Neuronal stem cell (in vitro differentiated cells): ENCODE measurements around the gene MTUS2.

Experiments used
- DNase-seq: peaks from one replicate; pipeline ENCODE4 v3.0.0-alpha.2; 2013; ENCODE audit warnings: low spot score
- H2AFZ ChIP-seq: one replicate; pipeline ENCODE4 v1.6.1; 2013; ENCODE audit warnings: mild to moderate bottlenecking, low read length, inconsistent platforms
- H2AK5ac ChIP-seq: 2 replicates; pipeline ENCODE4 v1.6.1; 2013; ENCODE audit warnings: low read depth, mild to moderate bottlenecking, inconsistent platforms, low read length, moderate library complexity, mixed read lengths
- H2BK120ac ChIP-seq: 2 replicates; pipeline ENCODE4 v1.6.1; 2013; ENCODE audit warnings: low read depth, mild to moderate bottlenecking, inconsistent platforms, low read length, moderate library complexity, mixed read lengths
- H2BK12ac ChIP-seq: one replicate; pipeline ENCODE4 v1.6.1; 2013; ENCODE audit warnings: low read length, inconsistent platforms
- H2BK15ac ChIP-seq: 2 replicates; pipeline ENCODE4 v1.6.1; 2013; ENCODE audit warnings: mild to moderate bottlenecking, low read length, inconsistent platforms, mixed read lengths
- H2BK5ac ChIP-seq: one replicate; pipeline ENCODE4 v1.6.1; 2013; ENCODE audit warnings: inconsistent platforms, mild to moderate bottlenecking, low read length, moderate library complexity
- H3K14ac ChIP-seq: one replicate; pipeline ENCODE4 v1.6.1; 2013; ENCODE audit warnings: low read length, inconsistent platforms
- H3K18ac ChIP-seq: 2 replicates; pipeline ENCODE4 v1.6.1; 2013; ENCODE audit warnings: low read length, inconsistent platforms
- H3K23ac ChIP-seq: 2 replicates; pipeline ENCODE4 v1.6.1; 2013; ENCODE audit warnings: low read depth, mild to moderate bottlenecking, mixed read lengths, low read length, inconsistent platforms; ENCODE audit not compliant: poor library complexity
- H3K27ac ChIP-seq: replicated peaks from 3 replicates; pipeline ENCODE4 v1.5.1; 2013; ENCODE audit warnings: low read length, inconsistent platforms
- H3K27me3 ChIP-seq, 3 experiments: 2 replicates each; pipeline ENCODE4 v1.6.1; 2013; ENCODE audit warnings: low read length in 3 of 3, mild to moderate bottlenecking in 2 of 3, inconsistent platforms in 1 of 3, low read depth in 1 of 3, mixed read lengths in 1 of 3, moderate library complexity in 1 of 3; ENCODE audit not compliant: control insufficient read depth in 3 of 3, insufficient read depth in 3 of 3
- H3K36me3 ChIP-seq, 2 donors: replicated peaks in 1 of 2; 2 replicates each; pipeline ENCODE4 v1.6.1; 2013; ENCODE audit warnings: low read length in 2 of 2; ENCODE audit not compliant: control insufficient read depth in 2 of 2, insufficient read depth in 2 of 2
- H3K4ac ChIP-seq: 2 replicates; pipeline ENCODE4 v1.6.1; 2013; ENCODE audit warnings: inconsistent platforms, mild to moderate bottlenecking, low read length, moderate library complexity
- H3K4me1 ChIP-seq, 2 donors: 1 replicate in 1 of 2; 2 replicates in 1 of 2; pipeline ENCODE4 v1.6.1; 2013; ENCODE audit warnings: low read length in 2 of 2, low read depth in 1 of 2; ENCODE audit not compliant: control insufficient read depth in 2 of 2, insufficient read depth in 1 of 2
- H3K4me2 ChIP-seq: one replicate; pipeline ENCODE4 v1.6.1; 2013; ENCODE audit warnings: mild to moderate bottlenecking, low read length, inconsistent platforms; ENCODE audit not compliant: insufficient read depth, poor library complexity, severe bottlenecking
- H3K4me3 ChIP-seq, 2 donors: 2 replicates each; pipeline ENCODE4 v1.5.1; 2013; ENCODE audit warnings: low read length in 2 of 2, mild to moderate bottlenecking in 2 of 2, inconsistent platforms in 1 of 2, moderate library complexity in 1 of 2
- H3K79me1 ChIP-seq: one replicate; pipeline ENCODE4 v1.6.1; 2013; ENCODE audit warnings: low read depth, mild to moderate bottlenecking, inconsistent platforms, low read length, moderate library complexity
- H3K9ac ChIP-seq: one replicate; pipeline ENCODE4 v1.6.1; 2013; ENCODE audit warnings: mild to moderate bottlenecking, low read depth, low read length, inconsistent platforms; ENCODE audit not compliant: poor library complexity
- H3K9me3 ChIP-seq, 2 donors: replicated peaks in 1 of 2; 2 replicates each; pipeline versions ENCODE3 to v1.6.1; 2013; ENCODE audit warnings: low read length in 2 of 2, mild to moderate bottlenecking in 2 of 2, inconsistent platforms in 1 of 2, low read depth in 1 of 2, mixed read lengths in 1 of 2, moderate library complexity in 1 of 2; ENCODE audit not compliant: control insufficient read depth in 2 of 2, insufficient read depth in 1 of 2
- H4K8ac ChIP-seq: one replicate; pipeline ENCODE4 v1.6.1; 2013; ENCODE audit warnings: low read depth, mild to moderate bottlenecking, inconsistent platforms, low read length, moderate library complexity
- H4K91ac ChIP-seq: one replicate; pipeline ENCODE4 v1.6.1; 2013; ENCODE audit warnings: low read length, low read depth, mild to moderate bottlenecking, inconsistent platforms; ENCODE audit not compliant: poor library complexity
- WGBS, 2 donors: extraction: QIAGEN DNeasy Blood & Tissue Kit; methylation state at CpG; one replicate each; pipeline ENCODE4 v1.1.7; 2013; ENCODE audit warnings: missing lambda C conversion rate in 2 of 2, mixed read lengths in 1 of 2; ENCODE audit not compliant: insufficient read length in 2 of 2, insufficient replicate concordance in 1 of 2; ENCODE audit errors: extremely low coverage in 2 of 2; 5-methylcytosine and 5-hydroxymethylcytosine counted together

Gene MTUS2

GRCh38 chr13:28866932-28867331, 46.8 kb downstream of the MTUS2 start:
- Histone ChIP-seq H3K27ac (no peak overlapping the region), H2BK5ac (no peak overlapping the region), H2AK5ac (no peak overlapping the region), H3K4me2 (no peak overlapping the region), H3K79me1 (no peaks in the 10 kb centered on the region), H3K36me3 (no peaks in the 10 kb centered on the region), H3K4me3 (no peak overlapping the region), H2AFZ (no peak overlapping the region), H3K4ac (no peak overlapping the region), H3K9me3 (no peaks in the 10 kb centered on the region), H3K27me3 (no peaks in the 10 kb centered on the region), H4K8ac (no peak overlapping the region), H3K23ac (no peak overlapping the region), H2BK15ac (no peak overlapping the region), H3K9ac (no peak overlapping the region), H3K14ac (no peak overlapping the region), H4K91ac (no peak overlapping the region), H3K4me1 (no peaks in the 10 kb centered on the region), H2BK120ac (no peak overlapping the region), H3K18ac (no peak overlapping the region), H2BK12ac (no peak overlapping the region)
- WGBS, 2 donors: no CpG with 5 or more reads among the region's 1 CpG
- DNase-seq: no peak

- no peak overlapping the region for H3K9ac ChIP-seq
- H2BK120ac ChIP-seq: no peak overlapping the region
- H3K27ac ChIP-seq: no peak overlapping the region
- no peak overlapping the region for H4K8ac ChIP-seq
- H2BK5ac ChIP-seq: no peak overlapping the region
- H3K9me3 ChIP-seq: peaks cover 0 to 3% of the 10 kb centered on the region in 2 donors
- no peak overlapping the region for H2AK5ac ChIP-seq
- H2BK15ac ChIP-seq: no peak overlapping the region
- H3K4me3 ChIP-seq: no peak overlapping the region
- H3K27me3 ChIP-seq: no peaks in the 10 kb centered on the region
- H4K91ac ChIP-seq: no peak overlapping the region
- H3K4ac ChIP-seq: no peak overlapping the region
- no peak overlapping the region for H3K4me2 ChIP-seq
- DNase-seq: no peak
- no peaks in the 10 kb centered on the region for H3K4me1 ChIP-seq
- H3K14ac ChIP-seq: no peak overlapping the region
- H3K18ac ChIP-seq: no peak overlapping the region
- H2AFZ ChIP-seq: no peak overlapping the region
- H2BK12ac ChIP-seq: no peak overlapping the region
- WGBS, 2 donors: no CpG with 5 or more reads among the region's 1 CpG
- H3K79me1 ChIP-seq: no peaks in the 10 kb centered on the region
- no peaks in the 10 kb centered on the region for H3K36me3 ChIP-seq
- H3K23ac ChIP-seq: no peak overlapping the region
Measured at GRCh38 chr13:28867564-28867963, 47.4 kb downstream of the MTUS2 start.

DNA sequence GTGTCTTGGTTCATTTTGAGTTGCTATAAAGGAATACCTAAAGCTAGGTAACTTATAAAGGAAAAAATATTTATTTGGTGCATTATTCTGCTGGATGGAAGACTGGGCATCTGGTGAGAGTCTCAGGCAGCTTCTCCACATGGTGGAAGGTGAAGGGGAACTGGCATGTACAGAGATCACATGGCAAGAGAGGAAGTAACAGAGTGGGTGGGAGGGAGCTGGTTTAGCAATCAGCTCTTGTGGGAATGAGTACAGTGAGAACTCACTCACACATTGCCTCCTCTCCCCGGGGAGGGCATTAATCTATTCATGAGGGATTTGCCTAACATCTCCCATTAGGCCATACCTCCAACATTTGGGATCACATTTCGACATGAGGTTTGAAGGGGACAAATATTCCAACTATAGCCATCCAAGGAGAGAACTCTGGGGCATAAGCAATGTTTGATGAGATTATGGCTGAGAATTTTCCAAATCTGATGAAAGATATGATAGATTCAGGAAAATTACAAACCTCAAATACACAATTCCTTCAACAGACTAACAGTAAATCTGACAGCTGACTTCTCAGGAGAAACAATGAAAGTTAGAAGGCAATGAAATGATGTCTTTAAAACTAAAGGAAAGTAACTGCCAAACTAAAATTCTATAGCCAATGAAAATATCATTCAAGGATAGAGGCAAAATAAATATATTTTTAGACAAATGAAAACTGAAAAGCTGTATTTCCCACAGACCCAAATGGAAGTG, 52.5 kb downstream of the MTUS2 start:
- H3K4ac ChIP-seq: no peak overlapping the region
- H3K27ac ChIP-seq: no peak overlapping the region
- no peak overlapping the region for H2BK5ac ChIP-seq
- DNase-seq: no peak
- no peak overlapping the region for H3K9ac ChIP-seq
- no peak overlapping the region for H2BK15ac ChIP-seq
- no peak overlapping the region for H2BK12ac ChIP-seq
- H3K14ac ChIP-seq: no peak overlapping the region
- no peak overlapping the region for H2AFZ ChIP-seq
- H3K9me3 ChIP-seq: peaks cover 3 to 5% of the 10 kb centered on the region in 2 donors
- no peak overlapping the region for H4K8ac ChIP-seq
- no peaks in the 10 kb centered on the region for H3K27me3 ChIP-seq
- H3K4me2 ChIP-seq: no peak overlapping the region
- H2AK5ac ChIP-seq: no peak overlapping the region
- WGBS, 2 donors: no CpG with 5 or more reads among the region's 2 CpGs
- no peak overlapping the region for H2BK120ac ChIP-seq
- H3K23ac ChIP-seq: no peak overlapping the region
- H4K91ac ChIP-seq: no peak overlapping the region
- H3K18ac ChIP-seq: no peak overlapping the region
- H3K36me3 ChIP-seq: no peaks in the 10 kb centered on the region
- H3K79me1 ChIP-seq: no peaks in the 10 kb centered on the region
- H3K4me1 ChIP-seq: no peaks in the 10 kb centered on the region
- H3K4me3 ChIP-seq: no peak overlapping the region

- Histone ChIP-seq H2BK15ac (no peak overlapping the region), H3K27me3 (no peaks in the 10 kb centered on the region), H3K36me3 (no peaks in the 10 kb centered on the region), H3K14ac (no peak overlapping the region), H3K4me1 (no peaks in the 10 kb centered on the region), H3K4me3 (no peak overlapping the region), H3K79me1 (no peaks in the 10 kb centered on the region), H2BK5ac (no peak overlapping the region), H3K27ac (no peak overlapping the region), H3K4ac (no peak overlapping the region), H4K91ac (no peak overlapping the region), H2AFZ (no peak overlapping the region), H3K18ac (no peak overlapping the region), H3K23ac (no peak overlapping the region), H3K4me2 (no peak overlapping the region), H4K8ac (no peak overlapping the region), H2BK12ac (no peak overlapping the region), H2BK120ac (no peak overlapping the region), H2AK5ac (no peak overlapping the region), H3K9me3 (peaks cover 3 to 5% of the 10 kb centered on the region in 2 donors), H3K9ac (no peak overlapping the region)
- DNase-seq: no peak
- no CpG with 5 or more reads among the region's 6 CpGs for WGBS, 2 donors
Measured at GRCh38 chr13:28875846-28876615, 55.9 kb downstream of the MTUS2 start.
